GM12878 (cell line): ENCODE data around the gene GAS2L2. TPM values are rescaled to one million over a fixed set of nuclear protein-coding genes. Genes with fewer than 3 reads are reported as not detected.

Experiments
- ATAC-seq: fragments of 200-7000 bp; cut with Tn5 transposase; 3 replicates; pipeline ENCODE4 v1.9.1; 2020; ENCODE audit warnings: mild to moderate bottlenecking, moderate library complexity
- BruUV-seq: library from RNA; stranded (reverse); fragments of 400-500 nt; replicated peaks from 2 replicates; lab custom pipeline; 2021; lab: Mats Ljungman, UMichigan
- CTCF ChIA-PET: fragments of 300-600 bp; sonication (Branson Sonifier 250); formaldehyde crosslinking; extraction: SDS; loops from one replicate; lab custom pipeline; 2021; ENCODE audit warnings: inconsistent platforms; lab: Yijun Ruan, JAX
- POLR2A ChIA-PET: fragments of 350-600 bp; formaldehyde crosslinking; extraction: SDS; loops from one replicate; lab custom pipeline; 2021; ENCODE audit warnings: inconsistent platforms; lab: Charles Lee
- RAD21 ChIA-PET: fragments of 300-600 bp; sonication (Branson Sonifier 250); formaldehyde crosslinking; loops from one replicate; lab custom pipeline; 2023; ENCODE audit warnings: antibody characterized with exemption; ENCODE audit not compliant: unreplicated experiment; lab: Charles Lee
- SMC1A ChIA-PET: fragments of 300-600 bp; sonication (Branson Sonifier 250); formaldehyde crosslinking; loops from one replicate; lab custom pipeline; 2023; ENCODE audit not compliant: unreplicated experiment, uncharacterized antibody; lab: Charles Lee
- DNase-seq: peaks from one replicate; pipeline ENCODE4 v3.0.0-alpha.2; 2011; ENCODE audit warnings: low read depth, low spot score
- FAIRE-seq: peaks from 3 replicates; lab custom pipeline; 2011; peaks lifted over from hg19 to GRCh38; lab: Jason Lieb, UNC
- H2AFZ ChIP-seq: 2 replicates; pipeline ENCODE4 v1.6.0; 2011; ENCODE audit warnings: low read depth, low read length, control low read depth; ENCODE audit not compliant: control insufficient read depth
- H3K27ac ChIP-seq: 2 replicates; pipeline ENCODE4 v1.5.1; 2011; ENCODE audit warnings: control low read depth; ENCODE audit not compliant: control insufficient read depth, insufficient read depth
- H3K27me3 ChIP-seq, 2 experiments: replicated peaks in 1 of 2; 2 replicates each; pipeline versions ENCODE4 v1.6.0 to v1.6.1; 2011; ENCODE audit warnings: low read length in 1 of 2; ENCODE audit not compliant: control insufficient read depth in 2 of 2, insufficient read depth in 2 of 2
- H3K36me3 ChIP-seq, 2 experiments: 2 replicates each; pipeline ENCODE4 v1.5.1; 2011; ENCODE audit warnings: low read length in 1 of 2; ENCODE audit not compliant: control insufficient read depth in 2 of 2, insufficient read depth in 2 of 2
- H3K4me1 ChIP-seq: 2 replicates; pipeline ENCODE4 v1.6.1; 2011; ENCODE audit warnings: mild to moderate bottlenecking, low read length, moderate library complexity, mixed read lengths; ENCODE audit not compliant: control insufficient read depth, insufficient read depth
- H3K4me2 ChIP-seq: 2 replicates; pipeline ENCODE4 v1.6.0; 2011; ENCODE audit warnings: control low read depth; ENCODE audit not compliant: control insufficient read depth, insufficient read depth
- H3K4me3 ChIP-seq: fragments of 200-600 bp; sonication (generic); 2 replicates; pipeline ENCODE4 v1.5.1; 2016
- H3K79me2 ChIP-seq: 2 replicates; pipeline ENCODE4 v1.6.0; 2011; ENCODE audit warnings: low read length; ENCODE audit not compliant: control insufficient read depth, insufficient read depth
- H3K9ac ChIP-seq: 2 replicates; pipeline ENCODE4 v1.8.0; 2011; ENCODE audit warnings: low read length, control low read depth, mixed read lengths; ENCODE audit not compliant: control insufficient read depth, insufficient read depth
- H3K9me3 ChIP-seq: replicated peaks from 3 replicates; pipeline ENCODE4 v1.5.1; 2011; ENCODE audit warnings: mild to moderate bottlenecking, low read length; ENCODE audit not compliant: control insufficient read depth, insufficient read depth
- H4K20me1 ChIP-seq: 2 replicates; pipeline ENCODE4 v1.6.0; 2011; ENCODE audit not compliant: control insufficient read depth, insufficient read depth
- ATF7 ChIP-seq: fragments of 450-650 bp; IDR thresholded peaks from 2 replicates; pipeline ENCODE4 v1.6.1; 2016; ENCODE audit warnings: low read depth, mild to moderate bottlenecking
- CREM ChIP-seq: IDR thresholded peaks from 2 replicates; pipeline ENCODE4 v1.6.1; 2014; ENCODE audit warnings: antibody characterized with exemption, low read depth
- EP300 ChIP-seq, 2 experiments: fragments of 150-350 bp in 1 of 2; IDR thresholded peaks; 2 replicates each; pipeline ENCODE4 v1.6.1; 2011 to 2012; ENCODE audit warnings: low read depth in 2 of 2, low read length in 2 of 2, borderline replicate concordance in 1 of 2, improper control_type of control experiment in 1 of 2, inconsistent platforms in 1 of 2; ENCODE audit not compliant: control insufficient read depth in 1 of 2
- ESRRA ChIP-seq: IDR thresholded peaks from 2 replicates; pipeline ENCODE4 v1.6.1; 2012; ENCODE audit warnings: mild to moderate bottlenecking, low read length, improper control_type of control experiment
- ETV6 ChIP-seq, 2 experiments: fragments of 450-650 bp in 1 of 2; IDR thresholded peaks in 1 of 2; conservative IDR thresholded peaks in 1 of 2; 2 replicates each; pipeline ENCODE4 v1.6.1; 2014; ENCODE audit warnings: antibody characterized with exemption in 1 of 2, borderline replicate concordance in 1 of 2, low read depth in 1 of 2, mild to moderate bottlenecking in 1 of 2, moderate library complexity in 1 of 2
- EZH2 ChIP-seq: IDR thresholded peaks from 2 replicates; pipeline ENCODE4 v1.6.1; 2012; ENCODE audit warnings: low read depth, mild to moderate bottlenecking, control low read depth, inconsistent platforms, low read length, borderline replicate concordance; ENCODE audit not compliant: control insufficient read depth
- FOS ChIP-seq: IDR thresholded peaks from 3 replicates; pipeline ENCODE4 v1.6.1; 2011; ENCODE audit warnings: borderline replicate concordance; ENCODE audit not compliant: insufficient read length; ENCODE audit errors: extremely low read depth
- GATAD2B ChIP-seq: fragments of 450-650 bp; conservative IDR thresholded peaks from 2 replicates; pipeline ENCODE4 v1.6.1; 2017; ENCODE audit warnings: low read depth, mild to moderate bottlenecking, moderate library complexity
- KDM1A ChIP-seq: fragments of 200-600 bp; sonication (generic); IDR thresholded peaks from 2 replicates; pipeline ENCODE4 v1.6.1; 2016; ENCODE audit warnings: borderline replicate concordance
- SIX5 ChIP-seq: IDR thresholded peaks from 2 replicates; pipeline ENCODE4 v1.6.1; 2011; ENCODE audit warnings: mild to moderate bottlenecking, low read depth, low read length, moderate library complexity; ENCODE audit not compliant: severe bottlenecking
- SREBF2 ChIP-seq: IDR thresholded peaks from 2 replicates; pipeline ENCODE4 v1.6.1; 2012; ENCODE audit warnings: mild to moderate bottlenecking, low read length
- SRF ChIP-seq, 2 experiments: IDR thresholded peaks; 2 replicates each; pipeline ENCODE4 v1.6.1; 2011; ENCODE audit warnings: low read depth in 2 of 2, low read length in 2 of 2, mild to moderate bottlenecking in 1 of 2, moderate library complexity in 1 of 2
- USF2 ChIP-seq: IDR thresholded peaks from 2 replicates; pipeline ENCODE4 v1.6.1; 2011; ENCODE audit warnings: low read depth, low read length, improper control_type of control experiment, borderline replicate concordance
- WRNIP1 ChIP-seq: IDR thresholded peaks from 2 replicates; pipeline ENCODE4 v1.6.1; 2011; ENCODE audit warnings: low read depth, low read length, improper control_type of control experiment, borderline replicate concordance
- ZBTB40 ChIP-seq: fragments of 450-650 bp; IDR thresholded peaks from 2 replicates; pipeline ENCODE4 v1.6.1; 2016; ENCODE audit warnings: mild to moderate bottlenecking, moderate library complexity, borderline replicate concordance
- ZNF217 ChIP-seq: fragments of 450-650 bp; IDR thresholded peaks from 2 replicates; pipeline ENCODE4 v1.6.1; 2017; ENCODE audit warnings: antibody characterized with exemption, mild to moderate bottlenecking
- WGBS: methylation state at CpG from one replicate; pipeline ENCODE4 v1.1.6; 2016; ENCODE audit warnings: low lambda C conversion rate; ENCODE audit not compliant: insufficient replicate concordance, insufficient coverage; ENCODE audit errors: missing lambda C conversion rate; 5-methylcytosine and 5-hydroxymethylcytosine counted together
- in situ Hi-C: fragments of 300-500 bp; cut with MboI; formaldehyde crosslinking; loops from 9 replicates; pipeline ENCODE4 v1.14.3; 2018; ENCODE audit warnings: mixed read lengths
- intact Hi-C: fragments of 100-400 bp; cut with micrococcal nuclease; formaldehyde crosslinking; loops from one replicate; pipeline ENCODE4 v1.14.2; 2022; ENCODE audit not compliant: unreplicated experiment
- polyA plus RNA-seq, 11 experiments: library from polyadenylated mRNA; depleted of rRNA in 4 of 11; unstranded in 6 of 11; stranded (reverse) in 5 of 11; fragments of >200 nt; fragmentation: Nextera tagmentation in 4 of 11; fragmentation: Illumina TruSeq in 1 of 11; extraction: Ambion mirVana in 4 of 11; extraction: Trizol in 1 of 11; gene quantifications; 1 replicate in 1 of 11; 2 replicates in 10 of 11; pipeline versions ENCODE4 v1.2.1 to v1.2.3, GENCODE V29; 2011 to 2016; ENCODE audit warnings: inconsistent platforms in 2 of 11, missing spikeins in 2 of 11, low read depth in 1 of 11
- total RNA-seq, 4 experiments: library from RNA; depleted of rRNA in 3 of 4; stranded (reverse); fragments of >200 nt in 3 of 4; fragmentation: Illumina TruSeq in 1 of 4; extraction: Trizol in 1 of 4; gene quantifications; 2 replicates each; pipeline versions ENCODE4 v1.2.1 to v1.2.3, GENCODE V29; 2013 to 2021

GAS2L2 gene
- total and polyA plus RNA-seq, 10 of the 15 experiments (the other 5 are each of a cell fraction or from before 2014, with no cell fraction given): 0.01 TPM; not detected in 9

GRCh38 chr17:35708951-35709350, 44.1 kb downstream of the GAS2L2 start:
- H3K36me3 ChIP-seq: peaks cover 1 to 18% of the 10 kb centered on the region in 2 experiments; a peak in 3 of 4 replicates
- no peaks in the 10 kb centered on the region for H3K27me3 ChIP-seq
- DNase-seq (peak; percentile 5), ATAC-seq (peak; percentile 48), FAIRE-seq (no peak)
- no peaks in the 10 kb centered on the region for H4K20me1 ChIP-seq
- H3K4me1 ChIP-seq: no peaks in the 10 kb centered on the region; the same call in 1 of the 2 replicates
- WGBS: 6% methylated on average over 3 of the region's 3 CpGs
- intact Hi-C loops: no loop called here
- no peaks in the 10 kb centered on the region for H3K79me2 ChIP-seq
- in situ Hi-C loops: no loop called here
- H3K9ac ChIP-seq: no peak overlapping the region
- H3K4me2 ChIP-seq: no peak overlapping the region
- no peak overlapping the region for H3K4me3 ChIP-seq
- no TSS peak for BruUV-seq
- CTCF ChIA-PET: interaction anchor here (2.2 to 2.7 kb wide), 2 partner anchors 38 to 96 kb away, joined by 5 to 18 read pairs; no protein-coding TSS in a partner anchor
- RAD21 ChIA-PET: interaction anchor here (1.2 kb wide), 1 partner anchor 90 kb away, joined by 3 read pairs; no protein-coding TSS in a partner anchor
- no peak overlapping the region for H3K27ac ChIP-seq
- no peaks in the 10 kb centered on the region for H3K9me3 ChIP-seq
- POLR2A ChIA-PET: interaction anchor here (0.7 kb wide), 1 partner anchor 1229 kb away, joined by 3 read pairs; no protein-coding TSS in a partner anchor
- SMC1A ChIA-PET: interaction anchor here (0.8 to 1.6 kb wide), 3 partner anchors 8 to 17 kb away, joined by 3 to 4 read pairs (median 4); no protein-coding TSS in a partner anchor
- no peak overlapping the region for H2AFZ ChIP-seq
- no peak for TF ChIP-seq ATF7
- no peak for TF ChIP-seq SRF (IDR thresholded peaks at IDR 0.05; ENCODE audit: low read depth in 2 of 2, low read length in 2 of 2)
- TF ChIP-seq GATAD2B: no peak
- no peak for TF ChIP-seq ETV6 (conservative IDR thresholded peaks at IDR 0.05 in 1 of 2, IDR thresholded peaks at IDR 0.05 in 1 of 2; ENCODE audit: borderline replicate concordance in 1 of 2, low read depth in 1 of 2)
- TF ChIP-seq SREBF2: no peak
- TF ChIP-seq ZNF217: no peak
- no peak for TF ChIP-seq ESRRA
- TF ChIP-seq ZBTB40: no peak
- no peak for TF ChIP-seq CREM
- TF ChIP-seq KDM1A: no peak
- TF ChIP-seq EP300 (IDR thresholded peaks at IDR 0.05; ENCODE audit: borderline replicate concordance in 1 of 2, control insufficient read depth in 1 of 2, low read depth in 2 of 2, low read length in 2 of 2): no peak
- no peak for TF ChIP-seq SIX5
- no peak for TF ChIP-seq USF2
- no peak for TF ChIP-seq EZH2
- TF ChIP-seq WRNIP1: no peak
- TF ChIP-seq FOS: no peak
